Epithelial cell of esophagus (primary cell): Measurements from ENCODE around the gene HSPA2.

Experiments
- DNase-seq: peaks from one replicate; pipeline ENCODE4 v3.0.0; 2010; ENCODE audit warnings: low read depth
- H3K4me3 ChIP-seq: 2 replicates; pipeline ENCODE4 v1.5.1; 2011; ENCODE audit warnings: mild to moderate bottlenecking, low read length, control low read depth
- TF ChIP-seq, protein P1 (sequence below): IDR thresholded peaks from 2 replicates; pipeline ENCODE4 v1.5.1; 2011; ENCODE audit warnings: low read depth, mild to moderate bottlenecking, low read length, control low read depth, inconsistent platforms; ENCODE audit not compliant: insufficient read depth; ENCODE audit errors: missing control alignments

The HSPA2 gene

DNA sequence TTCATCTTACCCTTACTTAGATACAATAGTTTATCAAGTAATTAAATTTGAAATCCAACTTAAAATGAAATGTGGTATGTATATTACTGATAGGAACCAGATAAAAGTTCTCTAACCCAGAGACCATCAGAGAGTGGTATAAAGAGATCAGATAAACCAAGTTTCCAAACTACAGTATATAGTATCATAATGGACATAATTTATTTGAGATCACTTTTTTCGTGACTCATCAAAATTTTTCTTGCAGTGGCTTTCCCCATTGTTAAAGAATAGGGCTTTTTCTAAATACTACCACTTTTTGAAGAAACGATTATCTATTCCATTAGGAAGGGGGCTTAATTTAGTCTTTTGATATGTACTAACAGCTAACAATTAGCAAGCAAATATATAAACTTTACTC lies 15.2 kb upstream of the HSPA2 start:
- no peak overlapping the region for H3K4me3 ChIP-seq
- no peak for DNase-seq
- TF ChIP-seq, protein P1, sequence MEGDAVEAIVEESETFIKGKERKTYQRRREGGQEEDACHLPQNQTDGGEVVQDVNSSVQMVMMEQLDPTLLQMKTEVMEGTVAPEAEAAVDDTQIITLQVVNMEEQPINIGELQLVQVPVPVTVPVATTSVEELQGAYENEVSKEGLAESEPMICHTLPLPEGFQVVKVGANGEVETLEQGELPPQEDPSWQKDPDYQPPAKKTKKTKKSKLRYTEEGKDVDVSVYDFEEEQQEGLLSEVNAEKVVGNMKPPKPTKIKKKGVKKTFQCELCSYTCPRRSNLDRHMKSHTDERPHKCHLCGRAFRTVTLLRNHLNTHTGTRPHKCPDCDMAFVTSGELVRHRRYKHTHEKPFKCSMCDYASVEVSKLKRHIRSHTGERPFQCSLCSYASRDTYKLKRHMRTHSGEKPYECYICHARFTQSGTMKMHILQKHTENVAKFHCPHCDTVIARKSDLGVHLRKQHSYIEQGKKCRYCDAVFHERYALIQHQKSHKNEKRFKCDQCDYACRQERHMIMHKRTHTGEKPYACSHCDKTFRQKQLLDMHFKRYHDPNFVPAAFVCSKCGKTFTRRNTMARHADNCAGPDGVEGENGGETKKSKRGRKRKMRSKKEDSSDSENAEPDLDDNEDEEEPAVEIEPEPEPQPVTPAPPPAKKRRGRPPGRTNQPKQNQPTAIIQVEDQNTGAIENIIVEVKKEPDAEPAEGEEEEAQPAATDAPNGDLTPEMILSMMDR: no peak

DNA sequence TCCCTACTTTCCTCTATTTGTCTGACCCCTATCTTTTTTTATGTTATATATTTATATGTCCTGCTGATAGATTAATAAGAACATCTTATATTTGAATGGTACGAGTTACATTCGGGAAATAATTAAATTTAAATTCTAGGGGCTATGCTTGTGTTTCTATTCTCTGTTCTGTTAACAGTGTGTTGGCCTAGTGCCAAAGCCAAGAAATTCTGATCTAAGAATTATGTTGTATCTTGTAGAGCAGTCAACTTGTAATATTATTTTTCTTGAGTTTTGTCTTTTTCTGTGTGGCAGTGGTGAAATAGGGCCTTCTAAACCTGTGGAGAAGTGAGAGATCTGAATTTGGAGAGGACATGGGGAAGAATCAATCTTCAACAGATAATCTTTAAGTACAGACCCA lies 9.0 kb upstream of the HSPA2 start:
- H3K4me3 ChIP-seq: no peak overlapping the region
- TF ChIP-seq, protein P1: no peak
- no peak for DNase-seq

DNA sequence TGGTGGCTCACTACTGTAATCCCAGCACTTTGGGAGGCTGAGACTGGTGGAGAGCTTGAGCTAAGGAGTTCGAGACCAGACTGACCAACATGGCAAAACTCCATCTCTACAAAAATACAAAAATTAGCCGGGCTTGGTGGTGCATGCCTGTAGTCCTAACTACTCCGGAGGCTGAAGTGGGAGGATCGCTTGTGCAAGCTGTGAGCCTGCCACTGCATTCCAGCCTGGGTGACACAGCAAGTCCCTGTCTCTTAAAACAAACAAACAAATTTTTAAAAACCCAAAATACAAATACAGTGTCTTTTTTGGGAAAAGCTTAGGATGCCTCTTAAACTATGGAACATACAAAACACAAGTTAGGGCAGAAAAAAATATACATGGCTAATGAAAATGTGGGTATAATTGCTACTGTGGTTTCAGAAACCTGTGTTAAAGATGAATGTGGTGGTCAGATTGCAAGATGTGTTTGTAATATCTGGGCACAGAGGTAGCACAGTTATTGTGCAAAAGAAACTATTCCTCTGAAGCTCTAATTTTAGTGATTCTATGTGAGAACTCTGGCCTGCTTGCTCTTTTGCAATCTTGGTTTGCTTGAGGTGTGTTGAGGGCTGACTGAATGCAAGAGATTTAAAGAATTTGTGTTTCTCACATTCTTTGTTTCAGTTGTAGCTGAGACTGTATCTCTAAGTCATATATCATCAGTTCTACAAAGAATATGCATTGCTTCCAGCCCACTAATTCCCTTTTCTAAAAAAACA lies 3.9 kb upstream of the HSPA2 start:
- TF ChIP-seq, protein P1: no peak
- H3K4me3 ChIP-seq: no peak overlapping the region
- DNase-seq: no peak

DNA sequence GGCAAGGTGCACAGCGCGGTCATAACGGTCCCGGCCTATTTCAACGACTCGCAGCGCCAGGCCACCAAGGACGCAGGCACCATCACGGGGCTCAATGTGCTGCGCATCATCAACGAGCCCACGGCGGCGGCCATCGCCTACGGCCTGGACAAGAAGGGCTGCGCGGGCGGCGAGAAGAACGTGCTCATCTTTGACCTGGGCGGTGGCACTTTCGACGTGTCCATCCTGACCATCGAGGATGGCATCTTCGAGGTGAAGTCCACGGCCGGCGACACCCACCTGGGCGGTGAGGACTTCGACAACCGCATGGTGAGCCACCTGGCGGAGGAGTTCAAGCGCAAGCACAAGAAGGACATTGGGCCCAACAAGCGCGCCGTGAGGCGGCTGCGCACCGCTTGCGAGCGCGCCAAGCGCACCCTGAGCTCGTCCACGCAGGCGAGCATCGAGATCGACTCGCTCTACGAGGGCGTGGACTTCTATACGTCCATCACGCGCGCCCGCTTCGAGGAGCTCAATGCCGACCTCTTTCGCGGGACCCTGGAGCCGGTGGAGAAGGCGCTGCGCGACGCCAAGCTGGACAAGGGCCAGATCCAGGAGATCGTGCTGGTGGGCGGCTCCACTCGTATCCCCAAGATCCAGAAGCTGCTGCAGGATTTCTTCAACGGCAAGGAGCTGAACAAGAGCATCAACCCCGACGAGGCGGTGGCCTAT lies 875 bp downstream of the HSPA2 start:
- H3K4me3 ChIP-seq: peak overlapping the region; percentile 48
- TF ChIP-seq, protein P1: peak; percentile 28
- no peak for DNase-seq

DNA sequence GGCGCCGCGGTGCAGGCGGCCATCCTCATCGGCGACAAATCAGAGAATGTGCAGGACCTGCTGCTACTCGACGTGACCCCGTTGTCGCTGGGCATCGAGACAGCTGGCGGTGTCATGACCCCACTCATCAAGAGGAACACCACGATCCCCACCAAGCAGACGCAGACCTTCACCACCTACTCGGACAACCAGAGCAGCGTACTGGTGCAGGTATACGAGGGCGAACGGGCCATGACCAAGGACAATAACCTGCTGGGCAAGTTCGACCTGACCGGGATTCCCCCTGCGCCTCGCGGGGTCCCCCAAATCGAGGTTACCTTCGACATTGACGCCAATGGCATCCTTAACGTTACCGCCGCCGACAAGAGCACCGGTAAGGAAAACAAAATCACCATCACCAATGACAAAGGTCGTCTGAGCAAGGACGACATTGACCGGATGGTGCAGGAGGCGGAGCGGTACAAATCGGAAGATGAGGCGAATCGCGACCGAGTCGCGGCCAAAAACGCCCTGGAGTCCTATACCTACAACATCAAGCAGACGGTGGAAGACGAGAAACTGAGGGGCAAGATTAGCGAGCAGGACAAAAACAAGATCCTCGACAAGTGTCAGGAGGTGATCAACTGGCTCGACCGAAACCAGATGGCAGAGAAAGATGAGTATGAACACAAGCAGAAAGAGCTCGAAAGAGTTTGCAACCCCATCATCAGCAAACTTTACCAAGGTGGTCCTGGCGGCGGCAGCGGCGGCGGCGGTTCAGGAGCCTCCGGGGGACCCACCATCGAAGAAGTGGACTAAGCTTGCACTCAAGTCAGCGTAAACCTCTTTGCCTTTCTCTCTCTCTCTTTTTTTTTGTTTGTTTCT lies 1.7 kb downstream of the HSPA2 start:
- TF ChIP-seq, protein P1: no peak
- peak overlapping the region; percentile 48 for H3K4me3 ChIP-seq
- DNase-seq: no peak

DNA sequence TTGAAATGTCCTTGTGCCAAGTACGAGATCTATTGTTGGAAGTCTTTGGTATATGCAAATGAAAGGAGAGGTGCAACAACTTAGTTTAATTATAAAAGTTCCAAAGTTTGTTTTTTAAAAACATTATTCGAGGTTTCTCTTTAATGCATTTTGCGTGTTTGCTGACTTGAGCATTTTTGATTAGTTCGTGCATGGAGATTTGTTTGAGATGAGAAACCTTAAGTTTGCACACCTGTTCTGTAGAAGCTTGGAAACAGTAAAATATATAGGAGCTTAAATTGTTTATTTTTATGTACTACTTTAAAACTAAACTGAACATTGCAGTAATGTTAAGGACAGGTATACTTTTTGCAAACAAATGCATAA lies 2.3 kb downstream of the HSPA2 start:
- peak overlapping the region; percentile 48 for H3K4me3 ChIP-seq
- TF ChIP-seq, protein P1: no peak
- no peak for DNase-seq
